Middle frontal gyrus (tissue), 1 donor: ENCODE data around the gene STARD3.

Experiments used
- DNase-seq: peaks from one replicate; pipeline ENCODE4 v3.0.0-alpha.2; 2015; ENCODE audit warnings: low spot score; ENCODE audit errors: extremely low spot score

STARD3 gene

GRCh38 chr17:39618956-39619785, 17.8 kb upstream of the STARD3 start:
- no peak for DNase-seq

GRCh38 chr17:39619786-39620101, 17.2 kb upstream of the STARD3 start:
- DNase-seq: no peak

- peak; percentile 82 for DNase-seq
Measured at GRCh38 chr17:39621523-39622379, 15.2 kb upstream of the STARD3 start.

- DNase-seq: no peak
Measured at GRCh38 chr17:39622380-39623006, 14.5 kb upstream of the STARD3 start.

- peak; percentile 74 for DNase-seq
Measured at GRCh38 chr17:39623356-39623950, 13.5 kb upstream of the STARD3 start.

GRCh38 chr17:39624313-39624712, 12.6 kb upstream of the STARD3 start:
- DNase-seq: no peak

- no peak for DNase-seq
Measured at GRCh38 chr17:39625198-39625785, 11.7 kb upstream of the STARD3 start.

GRCh38 chr17:39626171-39627046, 10.5 kb upstream of the STARD3 start, which contains the start of gene PPP1R1B:
PPP1R1B (plus strand) TSS chr17:39626952; CDS start chr17:39627393, 441 bp downstream.
- DNase-seq: no peak

GRCh38 chr17:39627047-39627711, 9.8 kb upstream of the STARD3 start:
- DNase-seq: no peak

- DNase-seq: no peak
Measured at GRCh38 chr17:39627712-39628516, 9.0 kb upstream of the STARD3 start.

GRCh38 chr17:39628655-39629493, 8.1 kb upstream of the STARD3 start:
- DNase-seq: no peak

GRCh38 chr17:39629494-39629880, 7.5 kb upstream of the STARD3 start:
- no peak for DNase-seq

GRCh38 chr17:39629898-39630297, 7.0 kb upstream of the STARD3 start:
- DNase-seq: no peak

- DNase-seq: no peak
Measured at GRCh38 chr17:39631403-39631802, 5.5 kb upstream of the STARD3 start.

- no peak for DNase-seq
Measured at GRCh38 chr17:39632153-39632941, 4.6 kb upstream of the STARD3 start.

- no peak for DNase-seq
Measured at GRCh38 chr17:39633570-39634183, 3.3 kb upstream of the STARD3 start.
